GM10248 (cell line): Measurements from ENCODE around the gene ZNF787.

Experiments
- CTCF ChIA-PET: fragments of 300-600 bp; sonication (Branson Sonifier 250); formaldehyde crosslinking; extraction: SDS; loops from one replicate; lab custom pipeline; 2021; ENCODE audit warnings: antibody characterized with exemption; lab: Yijun Ruan, JAX
- POLR2A ChIA-PET: fragments of 350-650 bp; sonication (Branson Sonifier 250); formaldehyde crosslinking; extraction: SDS; loops from one replicate; lab custom pipeline; 2020; ENCODE audit warnings: antibody characterized with exemption; lab: Yijun Ruan, JAX
- DNase-seq: peaks from one replicate; pipeline ENCODE4 v3.0.0; 2012; ENCODE audit errors: extremely low spot score
- CTCF ChIP-seq: IDR thresholded peaks from 2 replicates; pipeline ENCODE4 v1.5.1; 2012; ENCODE audit warnings: mild to moderate bottlenecking, low read depth; ENCODE audit errors: extremely low read depth, missing control alignments, control extremely low read depth

ZNF787 gene

GRCh38 chr19:56140583-56141416, 19.7 kb upstream of the ZNF787 start, which contains the start of gene ZNF444:
ZNF444 (plus strand) TSS chr19:56141287; CDS start chr19:56146912, 5,625 bp downstream.
- TF ChIP-seq CTCF, result no peak
- ChIA-PET CTCF (interaction anchor here (1.0 to 2.1 kb wide), 3 partner anchors 16 to 486 kb away, joined by 3 to 5 read pairs (median 3); no protein-coding TSS in a partner anchor), POLR2A (interaction anchor here (0.6 to 1.2 kb wide), 3 partner anchors 20 to 463 kb away, joined by 7 read pairs; partner anchors contain the start of gene ZSCAN5A)
- DNase-seq, result peak; percentile 99

GRCh38 chr19:56139847-56140582, 18.9 kb upstream of the ZNF787 start:
- POLR2A ChIA-PET, result interaction anchor here (1.2 kb wide), 1 partner anchor 462 kb away, joined by 7 read pairs; no protein-coding TSS in a partner anchor
- TF ChIP-seq CTCF, result no peak
- CTCF ChIA-PET, result interaction anchor here (1.0 to 1.3 kb wide), 3 partner anchors 15 to 169 kb away, joined by 3 read pairs; no protein-coding TSS in a partner anchor
- no peak for DNase-seq

- ChIA-PET CTCF (interaction anchor here (1.1 to 1.5 kb wide), 3 partner anchors 13 to 59 kb away, joined by 4 read pairs; partner anchors contain the start of gene ZNF787), POLR2A (interaction anchor here (0.6 kb wide), 1 partner anchor 9 kb away, joined by 9 read pairs; no protein-coding TSS in a partner anchor)
- DNase-seq, result no peak
- no peak for TF ChIP-seq CTCF
These were observed 17.0 kb upstream of the ZNF787 start for GRCh38 chr19:56138069-56138468.

- DNase-seq, result no peak
- CTCF ChIA-PET, result interaction anchor here (0.8 to 1.4 kb wide), 2 partner anchors 10 to 58 kb away, joined by 3 to 4 read pairs; no protein-coding TSS in a partner anchor
- POLR2A ChIA-PET, result no interaction called here
- TF ChIP-seq CTCF, result no peak
These were observed 16.3 kb upstream of the ZNF787 start for GRCh38 chr19:56137405-56137804.

- no peak for DNase-seq
- CTCF ChIA-PET, result interaction anchor here (0.8 to 1.6 kb wide), 2 partner anchors 14 to 23 kb away, joined by 3 read pairs; no protein-coding TSS in a partner anchor
- TF ChIP-seq CTCF, result no peak
- POLR2A ChIA-PET, result no interaction called here
These were observed 15.3 kb upstream of the ZNF787 start for GRCh38 chr19:56136362-56136761.

- no peak for TF ChIP-seq CTCF
- ChIA-PET CTCF (interaction anchor here (1.0 to 1.5 kb wide), 7 partner anchors 14 to 199 kb away, joined by 3 to 5 read pairs (median 4); partner anchors contain the start of gene ZNF787), POLR2A (no interaction called here)
- no peak for DNase-seq
These were observed 13.5 kb upstream of the ZNF787 start for GRCh38 chr19:56134654-56134921.
